Activated CD4-positive, alpha-beta T cell treated with anti-CD3 and anti-CD28 coated beads, Interleukin-2, amount 50 U/mL, for 16 hours (primary cell): ENCODE data around the gene ZNF609.

Experiments
- DNase-seq: peaks from one replicate; pipeline ENCODE4 v3.0.0-alpha.2; 2020

ZNF609 gene

DNA sequence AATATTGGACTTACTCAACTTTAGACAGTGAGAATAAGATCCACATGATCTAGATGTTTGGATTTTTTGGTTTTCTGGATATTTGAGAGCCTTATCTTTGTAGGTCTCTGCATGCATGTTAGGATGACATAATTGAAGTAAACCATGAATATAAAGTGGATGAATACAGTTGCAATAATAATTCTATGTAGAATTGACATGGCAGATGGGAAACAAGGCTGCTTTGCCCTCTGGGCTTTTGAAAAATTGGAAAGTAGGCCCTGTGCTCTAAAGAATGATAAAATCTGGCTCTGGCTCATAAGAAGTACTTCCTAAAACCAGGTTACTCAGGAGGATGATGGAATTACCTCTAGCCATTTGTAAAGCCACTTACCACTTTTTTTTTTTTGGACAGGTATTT is 86.9 kb downstream of the ZNF609 start:
- no peak for DNase-seq

DNA sequence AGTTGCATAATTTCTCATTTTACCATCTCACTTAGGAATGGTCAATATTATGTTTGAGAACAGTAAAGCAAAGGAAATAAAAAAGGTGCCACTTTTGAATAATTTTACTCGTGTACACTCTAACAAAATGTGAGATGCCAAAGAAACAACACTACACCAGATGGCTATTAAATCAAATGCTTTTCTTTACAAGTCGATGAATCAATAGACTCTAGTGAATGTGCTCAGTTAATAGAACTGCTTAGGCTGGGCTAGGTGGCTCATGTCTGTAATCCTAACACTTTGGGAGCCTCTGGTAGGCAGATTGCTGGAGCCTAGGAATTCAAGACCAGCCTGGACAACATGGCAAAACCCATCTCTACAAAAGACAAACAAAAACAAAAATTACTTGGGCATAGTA is 87.9 kb downstream of the ZNF609 start:
- DNase-seq = no peak

DNA sequence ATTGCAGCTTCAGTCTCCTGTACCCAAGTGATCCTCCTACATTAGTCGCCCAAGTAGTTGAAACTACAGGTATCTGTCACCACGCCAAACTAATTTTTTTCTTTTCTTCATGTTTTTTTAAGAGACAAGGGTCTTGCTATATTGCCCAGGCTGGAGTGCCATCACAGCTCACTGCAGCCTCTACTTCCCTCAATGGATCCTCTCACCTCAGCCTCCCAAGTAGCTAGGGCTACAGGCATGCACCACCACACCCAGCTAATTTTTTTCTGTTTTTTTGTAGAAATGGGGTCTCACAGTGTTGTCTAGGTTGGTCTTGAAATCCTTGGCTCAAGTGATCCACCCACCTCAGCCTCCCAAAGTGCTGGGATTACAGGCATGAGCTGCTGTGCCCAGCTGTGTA is 89.5 kb downstream of the ZNF609 start:
- no peak for DNase-seq

DNA sequence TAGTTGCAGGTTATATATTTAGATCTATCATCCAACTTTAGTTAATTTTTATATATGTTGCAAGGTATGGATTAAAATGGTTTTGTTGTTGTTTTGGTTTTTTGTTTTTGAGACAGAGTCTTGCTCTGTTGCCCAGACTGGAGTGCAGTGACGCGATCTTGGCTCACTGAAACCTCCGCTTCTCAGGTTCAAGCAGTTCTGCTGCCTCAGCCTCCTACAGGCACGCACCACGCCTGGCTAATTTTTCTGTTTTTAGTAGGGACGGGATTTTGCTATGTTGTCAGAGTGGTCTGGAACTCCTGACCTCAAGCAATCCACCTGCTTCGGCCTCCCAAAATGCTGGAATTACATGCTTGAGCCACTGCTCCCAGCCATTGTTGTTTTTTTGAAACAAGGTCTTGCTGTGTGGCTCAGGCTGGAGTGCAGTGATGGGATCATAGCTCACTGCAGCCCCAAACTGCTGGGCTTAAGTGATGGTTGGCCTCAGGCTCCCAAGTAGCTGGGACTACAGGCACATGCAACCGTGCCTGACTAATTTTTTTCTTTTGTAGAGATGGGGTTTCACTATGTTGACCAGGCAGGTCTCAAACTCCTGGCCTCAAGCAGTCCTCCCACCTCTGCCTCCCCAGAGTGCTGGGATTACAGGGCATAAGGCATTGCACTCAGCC is 92.0 kb downstream of the ZNF609 start:
- no peak for DNase-seq

DNA sequence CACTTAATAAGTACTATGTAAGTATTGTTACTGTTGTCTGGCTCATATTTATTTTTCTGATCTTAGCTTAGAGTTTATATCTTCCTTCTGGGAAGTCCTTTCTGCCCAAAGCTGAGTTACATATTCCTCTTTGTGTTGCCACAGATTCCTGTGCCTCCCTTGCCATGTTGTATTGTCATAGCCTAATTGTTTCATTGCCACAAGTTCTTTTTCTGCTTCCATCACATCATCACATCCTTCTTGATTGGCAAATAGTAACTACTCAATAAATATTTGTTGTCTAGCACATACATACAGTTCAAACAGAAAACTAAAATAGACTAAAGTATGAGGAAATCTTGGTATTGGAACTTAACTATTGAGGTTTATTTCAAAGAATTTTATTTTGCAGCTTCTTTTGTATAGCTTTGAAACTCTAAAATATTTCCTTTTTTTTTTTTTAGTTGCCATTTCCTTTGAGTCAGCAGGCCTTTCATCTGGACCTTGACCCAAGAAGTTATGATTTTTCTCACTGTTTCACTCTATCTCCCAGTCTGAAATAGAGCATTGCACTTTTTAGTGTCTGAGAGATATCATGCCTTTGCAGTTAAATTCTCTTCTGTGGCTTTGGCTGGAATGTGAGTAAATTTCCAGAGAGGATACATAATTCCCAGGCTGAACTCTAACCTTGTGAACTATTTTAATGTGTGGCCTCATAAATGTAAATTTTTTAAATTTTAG is 98.2 kb downstream of the ZNF609 start:
- no peak for DNase-seq

DNA sequence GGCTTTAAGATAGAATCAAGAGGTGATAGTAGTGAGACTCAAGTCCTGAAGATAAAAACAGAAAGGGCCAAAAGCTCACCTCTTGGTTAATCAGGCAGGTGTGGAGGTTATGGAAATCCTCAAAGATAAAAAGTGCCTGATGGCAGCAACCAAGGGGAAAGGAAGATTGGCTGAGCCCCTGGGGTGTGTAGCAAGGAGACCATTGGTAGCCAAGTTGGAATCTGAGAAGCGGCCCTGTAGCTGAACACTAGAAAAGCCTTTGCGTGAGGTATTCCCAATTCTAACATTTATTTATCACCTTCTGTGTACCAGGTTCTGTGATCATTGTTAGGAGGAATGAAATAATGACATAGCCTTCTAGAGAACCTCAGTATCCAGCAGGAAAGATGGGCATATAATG is 98.9 kb downstream of the ZNF609 start:
- DNase-seq = no peak

DNA sequence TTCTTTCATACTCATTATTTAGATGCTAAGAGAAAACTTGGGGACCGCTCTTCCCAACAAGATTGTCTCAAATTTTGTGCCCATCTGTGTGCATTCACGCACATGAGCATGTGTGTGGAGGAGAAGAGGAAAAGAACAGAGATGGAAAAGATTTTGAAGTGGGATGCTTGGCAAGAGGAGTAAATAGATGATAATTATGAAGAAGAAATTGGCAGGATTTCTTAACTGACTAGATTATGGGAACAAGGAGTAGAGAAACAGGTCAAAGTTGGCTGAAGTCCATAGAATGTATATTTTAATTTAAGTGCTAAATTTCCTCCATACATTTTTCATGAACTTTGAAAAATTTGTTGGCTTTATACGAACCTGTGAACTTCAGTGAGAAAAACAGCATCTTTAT is 100.1 kb downstream of the ZNF609 start:
- no peak for DNase-seq

DNA sequence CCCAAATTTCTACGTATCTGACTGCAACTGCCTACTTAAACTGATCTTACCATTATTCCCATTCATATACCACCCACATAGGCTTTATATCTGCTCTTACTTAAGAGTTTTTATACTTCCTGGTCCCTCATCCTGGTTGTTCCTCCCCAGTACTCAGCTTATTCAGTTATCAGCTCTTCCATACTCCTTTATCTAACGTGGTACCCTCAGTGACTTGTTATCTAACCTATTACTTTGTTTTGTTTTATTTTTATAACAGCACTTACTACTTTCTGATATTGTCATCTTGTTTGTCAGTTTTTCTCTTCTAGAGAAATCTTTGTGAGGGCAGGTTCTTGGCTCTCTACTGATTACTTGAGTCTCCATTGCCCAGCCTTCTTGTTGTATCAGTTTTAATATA is 100.6 kb downstream of the ZNF609 start:
- DNase-seq = no peak

DNA sequence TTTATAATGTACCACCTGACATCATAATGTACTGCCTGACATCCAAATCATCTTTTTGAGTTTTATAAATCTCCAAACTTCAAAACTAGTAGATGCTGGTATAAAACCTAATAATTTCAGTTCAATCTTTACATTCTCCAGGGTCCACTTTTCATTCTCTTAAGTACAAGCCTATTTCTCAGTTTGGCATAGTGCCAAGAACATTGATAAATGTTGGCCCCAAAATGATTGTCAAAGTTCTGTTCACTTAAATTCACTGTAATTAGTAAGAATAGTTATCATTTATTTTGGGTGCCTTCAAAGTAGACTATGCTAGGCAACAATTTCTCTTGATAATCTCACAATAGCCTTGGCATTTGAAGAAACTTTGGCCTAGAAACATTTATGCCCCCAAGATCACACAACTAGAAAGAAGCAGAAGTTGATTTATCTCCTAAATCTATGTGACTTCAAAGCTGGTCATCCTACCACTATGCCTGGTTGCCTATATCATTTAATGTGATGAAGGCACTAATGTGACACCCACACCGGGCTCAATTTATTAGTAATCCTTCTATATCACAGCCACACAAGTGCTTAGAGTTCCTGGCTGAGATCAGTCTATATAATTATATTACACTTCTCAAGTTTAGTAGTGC is 101.7 kb downstream of the ZNF609 start:
- DNase-seq = no peak

DNA sequence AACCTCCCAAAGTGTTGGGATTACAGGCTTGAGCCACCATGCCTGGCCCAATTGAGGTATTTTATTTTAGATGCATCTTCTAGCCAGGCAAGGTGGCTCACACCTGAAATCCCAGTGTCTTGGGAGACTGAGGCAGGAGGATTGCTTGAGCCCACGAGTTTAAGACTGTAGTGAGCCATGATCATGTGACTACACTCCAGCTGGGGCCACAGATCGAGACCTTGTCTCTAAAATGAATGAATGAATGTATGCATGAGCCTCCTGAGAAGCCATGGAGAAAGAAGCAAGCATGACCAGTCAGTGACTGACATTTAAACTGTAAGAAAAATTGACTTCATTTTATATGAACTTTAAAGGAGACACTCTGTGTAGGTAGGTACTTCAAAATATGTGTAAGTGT is 105.7 kb downstream of the ZNF609 start:
- DNase-seq = no peak

DNA sequence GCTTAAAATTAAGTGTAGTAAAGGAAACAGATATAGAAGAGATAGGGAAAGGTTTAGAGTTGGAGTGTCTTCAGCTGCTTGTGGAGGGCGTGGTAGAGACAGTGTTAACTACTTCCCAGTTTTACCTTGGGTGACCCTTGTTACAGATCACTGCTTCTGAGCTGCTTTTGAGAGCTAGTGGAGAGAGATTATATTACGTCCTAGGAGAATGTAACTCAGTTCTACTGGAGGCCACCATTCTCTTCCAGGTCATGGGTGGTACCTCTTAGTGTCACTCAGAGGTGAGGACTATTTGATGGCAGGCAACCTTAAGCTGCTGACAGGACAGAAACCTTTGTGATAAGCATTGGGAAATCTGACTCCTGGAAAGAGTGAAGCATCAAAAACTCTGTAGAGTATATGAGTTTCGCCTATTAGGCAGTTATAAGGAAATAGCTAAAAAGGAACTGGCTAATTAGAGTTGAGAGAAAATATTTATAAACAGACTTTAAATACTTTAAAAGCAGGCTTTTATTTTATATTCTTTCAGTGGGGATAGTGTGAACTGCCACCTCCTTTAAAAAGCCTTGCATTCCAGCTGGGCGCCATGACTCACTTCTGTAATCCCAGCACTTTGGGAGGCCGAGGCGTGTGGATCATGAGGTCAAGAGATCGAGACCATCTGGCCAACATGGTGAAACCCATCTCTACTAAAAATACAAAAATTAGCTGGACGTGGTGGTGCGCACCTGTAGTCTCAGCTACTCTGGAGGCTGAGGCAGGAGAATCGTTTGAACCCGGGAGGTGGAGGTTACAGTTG is 106.5 kb downstream of the ZNF609 start:
- DNase-seq = no peak

DNA sequence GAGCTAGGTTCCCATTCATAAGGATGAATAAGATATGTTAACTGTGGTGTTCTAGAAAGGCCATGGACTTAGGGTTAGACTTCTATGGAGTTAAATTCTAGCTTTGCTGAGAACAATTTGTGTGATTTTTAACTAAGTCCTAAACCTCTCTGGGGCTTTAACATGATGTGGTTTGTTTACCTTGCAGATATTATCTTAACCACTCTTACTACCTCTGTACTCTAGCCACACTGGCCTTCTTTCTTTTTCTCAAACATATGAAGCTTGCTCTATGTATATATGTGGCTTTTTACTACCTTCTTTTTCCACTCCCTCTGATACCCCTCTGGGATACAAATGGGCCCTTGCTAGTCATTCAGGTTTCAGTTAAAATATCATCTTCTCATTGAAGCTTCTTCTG is 108.4 kb downstream of the ZNF609 start:
- no peak for DNase-seq

DNA sequence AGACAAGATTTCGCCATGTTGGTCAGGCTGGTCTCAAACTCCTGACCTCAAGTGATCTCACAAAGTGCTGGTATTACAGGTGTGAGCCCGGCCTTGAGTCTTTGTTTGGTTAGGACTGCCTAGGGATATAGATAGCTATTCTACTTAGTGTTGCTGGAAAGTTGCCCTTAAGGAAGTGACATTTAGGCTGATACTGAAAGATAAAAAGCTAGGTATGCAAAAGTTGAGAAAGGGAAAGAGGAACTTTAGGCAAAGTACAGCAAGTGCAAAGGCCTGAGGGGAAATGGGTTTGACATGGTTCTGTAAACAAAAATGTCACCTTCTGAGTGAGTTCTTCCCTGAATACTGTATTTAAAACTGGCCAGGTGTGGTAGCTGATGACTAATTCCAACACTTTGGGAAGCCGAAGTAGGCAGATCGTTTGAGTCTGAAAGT is 111.5 kb downstream of the ZNF609 start:
- DNase-seq = no peak

DNA sequence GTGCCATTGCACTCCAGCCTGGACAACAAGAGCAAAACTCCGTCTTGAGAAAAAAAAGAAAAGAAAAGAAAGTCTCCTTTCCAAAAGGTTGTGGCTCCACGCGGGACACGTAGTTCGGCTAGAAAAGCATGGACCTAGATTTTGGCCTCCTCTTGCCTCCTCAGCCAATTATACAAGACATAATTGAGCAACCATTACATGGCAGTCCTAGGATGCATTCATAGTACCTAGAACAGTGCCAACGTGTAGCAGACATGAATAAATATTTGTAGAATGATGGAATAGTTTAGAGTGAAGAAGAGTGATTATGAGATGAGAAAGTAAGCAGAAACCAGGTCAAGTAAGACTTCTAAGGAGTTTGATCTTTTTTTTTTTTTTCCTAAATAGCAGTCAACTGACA is 112.5 kb downstream of the ZNF609 start:
- DNase-seq = no peak

DNA sequence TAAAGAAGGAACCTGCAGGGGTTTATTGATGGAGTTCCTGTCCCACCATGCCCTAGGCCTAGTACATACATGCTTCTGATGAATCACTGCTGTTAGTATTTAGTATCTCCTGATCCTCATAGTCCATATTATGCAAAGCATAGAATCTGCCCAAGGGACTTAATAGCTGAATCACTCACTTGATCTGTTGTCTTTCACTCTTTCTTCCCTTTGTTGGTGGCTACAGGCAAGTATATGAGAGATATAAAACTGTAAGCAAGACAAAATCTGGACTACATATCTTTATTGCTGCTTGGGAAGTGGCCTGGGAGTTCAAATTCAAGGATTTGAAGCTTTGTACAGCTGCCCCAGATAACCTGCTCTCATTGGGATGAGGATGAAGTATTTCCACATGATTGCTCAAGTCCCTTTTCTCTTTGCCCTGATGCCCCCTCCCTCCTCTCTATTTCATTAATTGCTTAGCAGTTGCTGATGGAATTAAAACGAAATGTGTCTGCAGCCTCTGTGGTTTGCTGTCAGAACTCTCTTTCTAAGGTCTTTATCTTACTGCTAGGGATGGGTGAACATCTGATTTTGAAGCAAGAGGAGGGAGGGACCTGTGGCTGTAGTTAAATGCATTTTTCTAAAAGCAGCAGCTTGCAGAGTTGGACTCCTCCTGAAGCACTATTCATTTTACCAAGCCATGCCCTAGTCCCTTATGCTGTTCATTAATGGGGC is 114.1 kb downstream of the ZNF609 start:
- no peak for DNase-seq

DNA sequence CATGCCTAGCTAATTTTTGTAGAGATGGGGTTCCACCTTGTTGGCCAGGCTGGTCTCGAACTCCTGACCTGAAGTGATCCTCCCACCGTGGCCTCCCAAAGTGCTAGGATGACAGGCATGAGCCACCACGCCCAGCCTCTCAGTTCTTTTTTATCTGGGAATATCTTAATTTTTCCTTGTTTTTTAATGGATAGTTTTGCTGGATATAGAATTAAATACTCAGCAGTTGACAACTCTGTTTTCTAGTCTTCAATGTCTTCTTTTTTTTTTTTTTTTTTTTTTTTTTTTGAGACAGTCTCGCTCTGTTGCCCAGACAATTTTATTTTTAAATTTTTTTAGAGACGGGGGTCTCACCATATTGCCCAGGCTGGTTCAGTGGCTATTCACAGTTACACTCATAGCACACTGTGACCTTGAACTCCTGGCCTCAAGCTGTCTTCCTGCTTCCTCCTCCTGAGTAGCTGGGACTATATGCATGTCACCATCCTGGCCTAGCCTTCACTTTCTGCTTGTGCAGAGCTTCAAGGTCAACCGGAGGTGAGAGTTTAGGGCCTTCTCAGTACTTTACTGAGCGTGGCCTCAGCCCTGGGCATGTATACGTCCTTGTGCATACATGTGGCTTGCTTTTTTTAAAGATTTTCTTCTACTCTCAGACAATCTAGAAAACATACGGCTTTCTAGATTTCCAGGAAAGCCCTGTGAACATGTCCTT is 120.5 kb downstream of the ZNF609 start:
- DNase-seq = no peak

DNA sequence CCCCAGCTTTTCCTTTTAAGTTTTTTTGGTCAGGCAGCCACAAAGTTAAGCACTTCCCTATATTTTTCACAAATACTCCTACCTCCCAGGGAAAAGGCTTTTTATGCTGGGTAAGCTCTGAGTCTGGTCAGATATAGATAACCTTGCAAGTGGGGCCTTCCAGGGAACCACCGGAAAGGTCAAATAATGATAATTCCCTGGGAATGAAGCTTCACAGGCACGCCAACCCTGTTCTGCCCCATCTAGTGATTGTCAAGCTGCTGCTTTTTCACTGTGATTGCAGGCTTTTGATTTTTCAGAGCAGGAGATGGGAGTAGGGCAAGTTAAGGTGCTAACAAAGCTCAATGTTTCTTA is 121.0 kb downstream of the ZNF609 start:
- DNase-seq = no peak

DNA sequence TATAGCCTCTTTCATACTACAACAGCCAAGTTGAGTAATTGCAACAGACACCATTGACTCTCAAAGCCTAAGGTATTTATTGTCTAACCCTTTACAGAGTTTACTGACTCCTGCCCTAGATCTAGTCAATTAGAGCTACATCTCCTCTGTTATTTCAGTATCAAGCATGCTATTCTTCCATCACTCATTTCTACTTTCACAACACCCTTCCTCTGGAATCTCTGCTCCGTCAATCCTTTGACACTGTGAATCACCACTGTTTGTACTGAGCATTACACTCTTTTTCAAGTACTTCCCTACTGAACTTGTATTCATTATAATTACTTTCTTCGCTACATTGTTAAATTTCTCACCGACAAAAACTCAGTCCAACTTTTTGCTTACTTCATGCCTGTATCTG is 121.8 kb downstream of the ZNF609 start:
- DNase-seq = no peak

DNA sequence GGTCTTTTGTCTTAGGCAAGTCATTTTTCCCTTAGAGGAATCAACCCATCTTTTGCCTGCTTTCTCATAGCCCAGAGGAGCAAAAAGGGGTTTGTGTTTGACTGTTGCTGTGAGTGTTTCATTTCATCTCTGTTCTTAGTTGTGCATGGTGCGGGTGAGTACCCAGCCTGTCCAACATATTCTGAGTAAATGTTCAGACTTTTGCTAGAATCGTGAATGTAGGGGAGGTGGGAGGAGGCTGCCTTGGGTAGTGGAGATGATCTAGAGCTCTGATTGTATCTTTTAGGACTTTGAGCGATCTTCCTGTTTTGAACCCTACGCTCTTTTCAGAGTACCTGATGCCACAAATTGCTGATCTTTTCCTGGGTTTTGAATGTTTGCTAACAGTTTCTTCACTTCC is 123.1 kb downstream of the ZNF609 start:
- no peak for DNase-seq

DNA sequence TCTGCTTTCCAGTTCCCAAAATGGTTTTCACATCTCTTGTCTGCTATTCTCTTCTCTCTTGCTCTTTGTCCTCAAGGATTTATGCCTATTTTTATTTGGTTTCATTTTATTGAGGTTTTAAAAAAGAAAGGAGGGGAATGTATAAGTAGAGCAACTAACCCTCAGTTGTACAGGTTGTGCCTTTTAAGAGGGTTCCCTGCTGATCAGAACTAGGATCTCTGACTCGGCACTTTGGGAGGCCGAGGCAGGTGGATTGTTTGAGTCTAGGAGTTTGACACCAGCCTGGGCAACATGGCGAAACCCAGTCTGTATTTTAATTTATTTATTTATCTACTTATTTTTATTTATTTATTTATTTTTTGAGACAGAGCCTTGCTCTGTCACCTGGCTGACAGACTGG is 123.6 kb downstream of the ZNF609 start:
- no peak for DNase-seq

DNA sequence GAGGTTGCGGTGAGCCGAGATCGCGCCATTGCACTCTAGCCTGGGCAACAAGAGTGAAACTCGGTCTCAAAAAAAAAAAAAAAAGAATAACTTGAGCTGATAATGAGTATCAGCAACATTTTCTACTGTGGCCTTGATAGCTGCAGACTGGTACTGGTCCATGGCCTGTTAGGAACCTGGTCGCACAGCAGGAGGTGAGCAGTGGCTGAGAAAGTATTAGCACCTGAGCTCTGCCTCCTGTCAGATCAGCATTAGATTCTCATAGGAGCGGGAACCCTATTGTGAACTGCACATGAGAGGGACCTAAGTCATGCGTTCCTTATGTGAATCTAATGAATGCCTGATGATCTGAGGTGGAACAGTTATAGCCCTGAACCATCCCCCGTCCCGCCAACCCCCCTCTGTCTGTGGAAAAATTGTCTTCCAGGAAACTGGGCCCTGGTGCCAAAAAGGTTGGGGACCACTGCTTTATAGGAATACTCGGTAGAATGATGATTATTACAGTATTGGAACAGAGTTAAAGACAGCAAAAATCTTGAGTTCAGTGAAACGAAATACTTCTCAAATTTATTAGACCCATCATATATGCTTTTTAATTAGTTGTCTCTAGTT is 126.0 kb downstream of the ZNF609 start:
- no peak for DNase-seq

DNA sequence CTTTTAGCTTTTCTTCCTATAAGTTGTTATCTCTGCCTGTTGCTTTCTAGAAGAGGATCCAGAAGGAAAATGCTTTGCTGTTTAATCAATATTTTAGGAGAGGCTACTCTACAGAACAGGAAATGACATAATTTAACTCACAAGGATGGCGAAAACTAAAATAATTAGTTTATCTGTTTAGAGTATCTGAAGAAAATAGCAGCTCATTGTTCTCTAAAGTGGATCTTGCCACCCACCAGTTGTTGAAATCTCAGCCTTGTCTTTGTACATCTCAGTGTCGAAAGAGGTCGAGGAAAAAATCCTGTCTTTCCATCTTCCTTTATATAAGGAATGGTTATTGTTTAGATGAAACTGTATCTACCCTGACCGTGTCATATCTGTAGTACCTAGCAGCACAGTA is 126.6 kb downstream of the ZNF609 start:
- DNase-seq = no peak
